ENCODE data around the gene TSPAN18.

The TSPAN18 gene

GRCh38 chr11:44936951-44937543 is 210.3 kb downstream of the TSPAN18 start:
- Histone ChIP-seq H3K4me3 (replicated peaks; ENCODE audit: low read depth, low read length) (no peak overlapping the region), H3K36me3 (ENCODE audit: control insufficient read depth, insufficient read depth, low read length) (no peaks in the 10 kb centered on the region), H3K27me3 (replicated peaks; ENCODE audit: control insufficient read depth, insufficient read depth, low read length) (no peaks in the 10 kb centered on the region; the same call in 1 of the 2 replicates)
- no peak for DNase-seq (ENCODE audit: extremely low read depth, insufficient read length)
- TF ChIP-seq CTCF (IDR thresholded peaks at IDR 0.05; ENCODE audit: insufficient read depth, low read length, poor library complexity, severe bottlenecking): no peak

- TF ChIP-seq CTCF (IDR thresholded peaks at IDR 0.05; ENCODE audit: insufficient read depth, low read length, poor library complexity, severe bottlenecking): no peak
- no peaks in the 10 kb centered on the region; the same call in 1 of the 2 replicates for H3K27me3 ChIP-seq (replicated peaks; ENCODE audit: control insufficient read depth, insufficient read depth, low read length)
- H3K4me3 ChIP-seq (replicated peaks; ENCODE audit: low read depth, low read length): no peak overlapping the region
- DNase-seq (ENCODE audit: extremely low read depth, insufficient read length): no peak
- H3K36me3 ChIP-seq (ENCODE audit: control insufficient read depth, insufficient read depth, low read length): no peaks in the 10 kb centered on the region
Observed at GRCh38 chr11:44938066-44938691, 211.4 kb downstream of the TSPAN18 start.

- no peak for DNase-seq (ENCODE audit: extremely low read depth, insufficient read length)
- H3K36me3 ChIP-seq (ENCODE audit: control insufficient read depth, insufficient read depth, low read length): no peaks in the 10 kb centered on the region
Observed at GRCh38 chr11:44939673-44940395, 213.1 kb downstream of the TSPAN18 start.

GRCh38 chr11:44940404-44940803 is 213.6 kb downstream of the TSPAN18 start:
- H3K36me3 ChIP-seq (ENCODE audit: control insufficient read depth, insufficient read depth, low read length): no peaks in the 10 kb centered on the region
- TF ChIP-seq CTCF (IDR thresholded peaks at IDR 0.05; ENCODE audit: insufficient read depth, low read length, poor library complexity, severe bottlenecking): no peak
- no peak overlapping the region for H3K4me3 ChIP-seq (replicated peaks; ENCODE audit: low read depth, low read length)
- H3K27me3 ChIP-seq (replicated peaks; ENCODE audit: control insufficient read depth, insufficient read depth, low read length): no peaks in the 10 kb centered on the region
- DNase-seq (ENCODE audit: extremely low read depth, insufficient read length): no peak

More at GRCh38 chr11:44939673-44940395, 213.1 kb downstream of the TSPAN18 start:
- no peaks in the 10 kb centered on the region for H3K27me3 ChIP-seq (replicated peaks; ENCODE audit: control insufficient read depth, insufficient read depth, low read length)
- TF ChIP-seq CTCF (IDR thresholded peaks at IDR 0.05; ENCODE audit: insufficient read depth, low read length, poor library complexity, severe bottlenecking): no peak
- H3K4me3 ChIP-seq (replicated peaks; ENCODE audit: low read depth, low read length): no peak overlapping the region

GRCh38 chr11:44940835-44941234 is 214.1 kb downstream of the TSPAN18 start:
- no peak for TF ChIP-seq CTCF (IDR thresholded peaks at IDR 0.05; ENCODE audit: insufficient read depth, low read length, poor library complexity, severe bottlenecking)
- no peak overlapping the region for H3K4me3 ChIP-seq (replicated peaks; ENCODE audit: low read depth, low read length)
- DNase-seq (ENCODE audit: extremely low read depth, insufficient read length): no peak
- no peaks in the 10 kb centered on the region for H3K36me3 ChIP-seq (ENCODE audit: control insufficient read depth, insufficient read depth, low read length)
- no peaks in the 10 kb centered on the region for H3K27me3 ChIP-seq (replicated peaks; ENCODE audit: control insufficient read depth, insufficient read depth, low read length)

All from GM06990 (cell line).